ENCODE measurements around the gene NRXN3. TPM values are rescaled to one million over a fixed set of nuclear protein-coding genes. Genes with fewer than 3 reads are reported as not detected.

NRXN3 gene
- total RNA-seq, 1 experiment from 2014 or later, result not detected

DNA sequence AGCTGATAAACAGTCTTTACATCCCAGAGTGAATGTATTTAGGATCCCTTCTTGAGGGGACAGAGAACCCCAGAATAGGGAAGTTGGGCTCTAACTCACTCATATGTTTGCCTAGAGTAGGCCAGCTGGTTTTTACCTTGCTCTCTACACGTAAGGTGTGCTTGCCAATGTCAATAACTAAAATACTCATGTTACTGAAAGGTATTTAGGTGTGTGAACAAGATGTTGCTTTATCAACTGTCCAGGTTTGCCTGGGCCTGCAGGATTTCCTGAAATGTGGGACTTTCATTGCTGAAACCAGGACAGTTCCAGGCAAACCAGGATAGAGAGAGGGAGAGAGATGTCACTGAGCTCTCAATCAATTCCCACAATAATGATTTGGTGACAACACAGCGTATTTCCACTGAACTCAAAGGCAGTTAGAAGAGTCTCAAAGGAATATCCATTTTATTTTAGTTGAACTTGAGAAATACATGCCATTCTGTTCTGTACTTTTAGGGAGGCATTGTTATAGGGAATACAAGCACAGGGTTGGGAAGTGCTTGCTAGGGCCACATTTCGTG lies 171.7 kb downstream of the NRXN3 start (continued):
- TF ChIP-seq SIN3A (IDR thresholded peaks at IDR 0.05; ENCODE audit: low read depth) (no peak), CEBPB (IDR thresholded peaks at IDR 0.05; ENCODE audit: low read depth) (no peak)

DNA sequence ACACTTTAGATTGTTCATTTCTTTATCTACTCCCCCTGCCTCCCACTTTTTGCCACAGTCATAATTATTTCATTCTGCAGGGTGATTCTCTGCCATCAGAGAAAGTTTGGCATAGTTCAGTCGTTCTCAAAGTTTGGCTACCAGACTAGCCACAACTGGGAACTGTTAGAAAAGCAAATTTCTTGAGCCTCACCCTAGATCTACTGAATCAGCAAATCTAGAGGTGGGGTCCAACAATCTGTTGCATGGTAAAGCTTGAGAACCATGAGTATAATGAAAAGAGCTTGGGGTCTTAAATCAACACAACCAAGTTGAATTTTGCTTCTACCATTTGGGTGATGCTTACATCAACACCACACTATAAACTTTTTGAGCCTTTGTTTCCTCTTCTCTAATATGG lies 172.7 kb downstream of the NRXN3 start:
- Histone ChIP-seq H3K4me2 (ENCODE audit: low read length) (no peak overlapping the region), H3K9ac (ENCODE audit: low read length) (no peak overlapping the region), H3K36me3 (ENCODE audit: control insufficient read depth in 1 of 2, insufficient read depth in 2 of 2, low read length in 2 of 2) (no peaks in the 10 kb centered on the region), H3K27ac (ENCODE audit: low read depth, low read length) (no peak overlapping the region), H3K9me3 (ENCODE audit: control insufficient read depth in 1 of 2, insufficient read depth in 1 of 2, low read depth in 1 of 2, low read length in 2 of 2) (no peaks in the 10 kb centered on the region), H3K79me2 (ENCODE audit: insufficient read depth, low read length) (no peaks in the 10 kb centered on the region), H2AFZ (ENCODE audit: low read depth, low read length, poor library complexity, severe bottlenecking) (no peak overlapping the region), H3K9me2 (ENCODE audit: insufficient read depth) (no peaks in the 10 kb centered on the region), H4K20me1 (ENCODE audit: insufficient read depth) (no peaks in the 10 kb centered on the region), H3K4me1 (ENCODE audit: control insufficient read depth in 1 of 2, insufficient read depth in 2 of 2, low read length in 2 of 2) (no peaks in the 10 kb centered on the region), H3K27me3 (ENCODE audit: insufficient read depth, low read length) (peaks cover 23% of the 10 kb centered on the region), H3K4me3 (replicated peaks in 1 of 2; ENCODE audit: low read depth in 1 of 2, low read length in 2 of 2) (no peak overlapping the region)
- no TSS peak for BruUV-seq (replicated peaks)
- TF ChIP-seq CBX3 (IDR thresholded peaks at IDR 0.05; ENCODE audit: low read depth) (no peak), ZNF274 (IDR thresholded peaks at IDR 0.05; ENCODE audit: low read depth, low read length) (no peak), ZFX (IDR thresholded peaks at IDR 0.05) (no peak), YY1 (IDR thresholded peaks at IDR 0.05; ENCODE audit: extremely low read depth, insufficient replicate concordance, low read depth, low read length) (no peak), POLR2AphosphoS5 (IDR thresholded peaks at IDR 0.05; ENCODE audit: low read depth, low read length) (no peak), FOSL1 (IDR thresholded peaks at IDR 0.05; ENCODE audit: low read depth) (no peak), SP1 (IDR thresholded peaks at IDR 0.05; ENCODE audit: low read depth) (no peak), EGR1 (IDR thresholded peaks at IDR 0.05; ENCODE audit: low read depth) (no peak), SRF (IDR thresholded peaks at IDR 0.05; ENCODE audit: low read depth) (no peak), TCF7L2 (IDR thresholded peaks at IDR 0.05; ENCODE audit: borderline replicate concordance, extremely low read depth, insufficient read depth, insufficient read length) (no peak)
- TF ChIP-seq, protein P1, sequence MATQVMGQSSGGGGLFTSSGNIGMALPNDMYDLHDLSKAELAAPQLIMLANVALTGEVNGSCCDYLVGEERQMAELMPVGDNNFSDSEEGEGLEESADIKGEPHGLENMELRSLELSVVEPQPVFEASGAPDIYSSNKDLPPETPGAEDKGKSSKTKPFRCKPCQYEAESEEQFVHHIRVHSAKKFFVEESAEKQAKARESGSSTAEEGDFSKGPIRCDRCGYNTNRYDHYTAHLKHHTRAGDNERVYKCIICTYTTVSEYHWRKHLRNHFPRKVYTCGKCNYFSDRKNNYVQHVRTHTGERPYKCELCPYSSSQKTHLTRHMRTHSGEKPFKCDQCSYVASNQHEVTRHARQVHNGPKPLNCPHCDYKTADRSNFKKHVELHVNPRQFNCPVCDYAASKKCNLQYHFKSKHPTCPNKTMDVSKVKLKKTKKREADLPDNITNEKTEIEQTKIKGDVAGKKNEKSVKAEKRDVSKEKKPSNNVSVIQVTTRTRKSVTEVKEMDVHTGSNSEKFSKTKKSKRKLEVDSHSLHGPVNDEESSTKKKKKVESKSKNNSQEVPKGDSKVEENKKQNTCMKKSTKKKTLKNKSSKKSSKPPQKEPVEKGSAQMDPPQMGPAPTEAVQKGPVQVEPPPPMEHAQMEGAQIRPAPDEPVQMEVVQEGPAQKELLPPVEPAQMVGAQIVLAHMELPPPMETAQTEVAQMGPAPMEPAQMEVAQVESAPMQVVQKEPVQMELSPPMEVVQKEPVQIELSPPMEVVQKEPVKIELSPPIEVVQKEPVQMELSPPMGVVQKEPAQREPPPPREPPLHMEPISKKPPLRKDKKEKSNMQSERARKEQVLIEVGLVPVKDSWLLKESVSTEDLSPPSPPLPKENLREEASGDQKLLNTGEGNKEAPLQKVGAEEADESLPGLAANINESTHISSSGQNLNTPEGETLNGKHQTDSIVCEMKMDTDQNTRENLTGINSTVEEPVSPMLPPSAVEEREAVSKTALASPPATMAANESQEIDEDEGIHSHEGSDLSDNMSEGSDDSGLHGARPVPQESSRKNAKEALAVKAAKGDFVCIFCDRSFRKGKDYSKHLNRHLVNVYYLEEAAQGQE (IDR thresholded peaks at IDR 0.05; ENCODE audit: low read depth), result no peak
- TF ChIP-seq, protein P2, sequence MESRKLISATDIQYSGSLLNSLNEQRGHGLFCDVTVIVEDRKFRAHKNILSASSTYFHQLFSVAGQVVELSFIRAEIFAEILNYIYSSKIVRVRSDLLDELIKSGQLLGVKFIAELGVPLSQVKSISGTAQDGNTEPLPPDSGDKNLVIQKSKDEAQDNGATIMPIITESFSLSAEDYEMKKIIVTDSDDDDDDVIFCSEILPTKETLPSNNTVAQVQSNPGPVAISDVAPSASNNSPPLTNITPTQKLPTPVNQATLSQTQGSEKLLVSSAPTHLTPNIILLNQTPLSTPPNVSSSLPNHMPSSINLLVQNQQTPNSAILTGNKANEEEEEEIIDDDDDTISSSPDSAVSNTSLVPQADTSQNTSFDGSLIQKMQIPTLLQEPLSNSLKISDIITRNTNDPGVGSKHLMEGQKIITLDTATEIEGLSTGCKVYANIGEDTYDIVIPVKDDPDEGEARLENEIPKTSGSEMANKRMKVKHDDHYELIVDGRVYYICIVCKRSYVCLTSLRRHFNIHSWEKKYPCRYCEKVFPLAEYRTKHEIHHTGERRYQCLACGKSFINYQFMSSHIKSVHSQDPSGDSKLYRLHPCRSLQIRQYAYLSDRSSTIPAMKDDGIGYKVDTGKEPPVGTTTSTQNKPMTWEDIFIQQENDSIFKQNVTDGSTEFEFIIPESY (IDR thresholded peaks at IDR 0.05; ENCODE audit: extremely low read depth, insufficient replicate concordance, low read length), result no peak
- RAD21 ChIA-PET (ENCODE audit: low non-redundant PET in 1 of 2, low total read pairs in 2 of 2, uncharacterized antibody in 2 of 2, unreplicated experiment in 2 of 2), result no interaction called here
- POLR2A ChIA-PET, result no interaction called here
- CTCF ChIA-PET, result no interaction called here
- DNase-seq (ENCODE audit: low read depth, low spot score) (no peak), ATAC-seq (no peak)
- intact Hi-C loops (cut with micrococcal nuclease), result no loop called here

All from HCT116 (cell line).